HFFc6 (cell line): ENCODE measurements around the gene CMKLR1. TPM values are rescaled to one million over a fixed set of nuclear protein-coding genes. Genes with fewer than 3 reads are reported as not detected.

Source experiments
- DNase-seq: peaks from one replicate; pipeline ENCODE4 v3.0.0-alpha.2; 2018
- H3K27ac Mint-ChIP-seq: 2 replicates; pipeline ENCODE4 v1.8.0; 2020; ENCODE audit warnings: mild to moderate bottlenecking, mixed read lengths
- H3K27me3 Mint-ChIP-seq: 2 replicates; pipeline ENCODE4 v1.8.0; 2021; ENCODE audit warnings: mild to moderate bottlenecking, moderate library complexity, mixed read lengths; ENCODE audit not compliant: insufficient read depth
- H3K36me3 Mint-ChIP-seq: 2 replicates; pipeline ENCODE4 v1.8.0; 2021; ENCODE audit warnings: low read depth, mixed read lengths
- H3K4me1 Mint-ChIP-seq: 2 replicates; pipeline ENCODE4 v1.8.0; 2020; ENCODE audit warnings: low read depth, mixed read lengths
- H3K4me3 Mint-ChIP-seq: 2 replicates; pipeline ENCODE4 v1.8.0; 2020; ENCODE audit warnings: mild to moderate bottlenecking, moderate library complexity, mixed read lengths
- H3K9me3 Mint-ChIP-seq: 2 replicates; pipeline ENCODE4 v1.8.0; 2020; ENCODE audit warnings: mild to moderate bottlenecking, mixed read lengths
- CTCF ChIP-seq: fragments of 200-600 bp; sonication (generic); IDR thresholded peaks from 2 replicates; pipeline ENCODE4 v1.5.0; 2021; ENCODE audit warnings: antibody characterized with exemption, mild to moderate bottlenecking
- total RNA-seq, 6 experiments: library from RNA; stranded (reverse); fragmentation: NEBNext Ultra II Directional; extraction: Animal tissue kit (Norgen Biotek cat#: 25700); gene quantifications; 2 replicates in 1 of 6; 3 replicates in 5 of 6; pipeline ENCODE4 v1.2.3, GENCODE V29; 2021

The CMKLR1 gene
- total RNA-seq, 6 experiments from 2014 or later = not detected

- Mint-ChIP-seq H3K4me3 (no peak overlapping the region), H3K36me3 (peaks cover 7% of the 10 kb centered on the region; the same call in 1 of the 2 replicates), H3K9me3 (peaks cover 36% of the 10 kb centered on the region), H3K27ac (no peak overlapping the region), H3K27me3 (no peaks in the 10 kb centered on the region; the same call in none of the 2 replicates), H3K4me1 (no peaks in the 10 kb centered on the region)
- no peak for DNase-seq
- TF ChIP-seq CTCF = no peak
Observed at GRCh38 chr12:108240928-108241327, 98.2 kb downstream of the CMKLR1 start.

- Mint-ChIP-seq H3K27me3 (no peaks in the 10 kb centered on the region; the same call in none of the 2 replicates), H3K4me3 (no peak overlapping the region), H3K9me3 (peaks cover 36% of the 10 kb centered on the region), H3K4me1 (no peaks in the 10 kb centered on the region), H3K27ac (no peak overlapping the region), H3K36me3 (peaks cover 7% of the 10 kb centered on the region; the same call in 1 of the 2 replicates)
- TF ChIP-seq CTCF = no peak
- DNase-seq = no peak
Observed at GRCh38 chr12:108240027-108240785, 98.9 kb downstream of the CMKLR1 start.

GRCh38 chr12:108239378-108239777 is 99.7 kb downstream of the CMKLR1 start:
- no peak for DNase-seq
- H3K27me3 Mint-ChIP-seq = no peaks in the 10 kb centered on the region; the same call in none of the 2 replicates
- H3K4me1 Mint-ChIP-seq = no peaks in the 10 kb centered on the region
- peaks cover 7% of the 10 kb centered on the region; the same call in 1 of the 2 replicates for H3K36me3 Mint-ChIP-seq
- H3K27ac Mint-ChIP-seq = no peak overlapping the region
- no peak for TF ChIP-seq CTCF
- H3K4me3 Mint-ChIP-seq = no peak overlapping the region
- H3K9me3 Mint-ChIP-seq = peaks cover 36% of the 10 kb centered on the region

GRCh38 chr12:108238474-108238873 is 100.6 kb downstream of the CMKLR1 start:
- no peak overlapping the region for H3K27ac Mint-ChIP-seq
- DNase-seq = no peak
- H3K36me3 Mint-ChIP-seq = peaks cover 7% of the 10 kb centered on the region; the same call in 1 of the 2 replicates
- H3K9me3 Mint-ChIP-seq = peaks cover 30% of the 10 kb centered on the region
- no peaks in the 10 kb centered on the region for H3K4me1 Mint-ChIP-seq
- no peak overlapping the region for H3K4me3 Mint-ChIP-seq
- H3K27me3 Mint-ChIP-seq = no peaks in the 10 kb centered on the region; the same call in none of the 2 replicates
- no peak for TF ChIP-seq CTCF

Other genes with a start within 250 kb of the CMKLR1 start
- gene WSCD2, start 210.0 kb downstream of the CMKLR1 start, total RNA-seq = not detected
- gene FICD, start 176.0 kb upstream of the CMKLR1 start, total RNA-seq = 10 to 100 TPM in 2 of 6 experiments, 1 to 10 TPM in 4; 8.5 to 12.1 (median 9.9) TPM
- 10 to 100 TPM; 33.8 to 36.3 (median 34.8) TPM for gene SART3, start 221.9 kb upstream of the CMKLR1 start, total RNA-seq
- gene ISCU, start 223.3 kb upstream of the CMKLR1 start, total RNA-seq = 100 to 1,000 TPM; 100 to 128 (median 107) TPM